Bronchial epithelial cell (primary cell): ENCODE results near the gene NR0B1. TPM values are rescaled to one million over a fixed set of nuclear protein-coding genes. Genes with fewer than 3 reads are reported as not detected.

Source experiments
- DNase-seq: peaks from one replicate; pipeline ENCODE4 v3.0.0-alpha.2; 2010; ENCODE audit warnings: low read depth
- FAIRE-seq: peaks from 2 replicates; lab custom pipeline; 2011; peaks lifted over from hg19 to GRCh38; lab: Jason Lieb, UNC
- H3K27me3 ChIP-seq: 2 replicates; pipeline ENCODE4 v1.5.1; 2011; ENCODE audit warnings: low read length; ENCODE audit not compliant: control insufficient read depth, insufficient read depth
- H3K36me3 ChIP-seq: 2 replicates; pipeline ENCODE4 v1.5.1; 2011; ENCODE audit warnings: low read length; ENCODE audit not compliant: control insufficient read depth, insufficient read depth
- H3K4me3 ChIP-seq: 2 replicates; pipeline ENCODE4 v1.5.1; 2011; ENCODE audit warnings: mild to moderate bottlenecking, low read depth, low read length, control low read depth
- CTCF ChIP-seq: IDR thresholded peaks from 2 replicates; pipeline ENCODE4 v1.5.1; 2011; ENCODE audit warnings: mild to moderate bottlenecking, moderate library complexity, low read length, control low read depth, inconsistent platforms; ENCODE audit not compliant: insufficient read depth, severe bottlenecking
- total RNA-seq: library from RNA; depleted of rRNA; stranded (reverse); fragments of >200 nt; gene quantifications from 2 replicates; pipeline ENCODE4 v1.2.1, GENCODE V29; 2014

Gene NR0B1
- total RNA-seq, 1 donor from 2014 or later, result 0.26 TPM

DNA sequence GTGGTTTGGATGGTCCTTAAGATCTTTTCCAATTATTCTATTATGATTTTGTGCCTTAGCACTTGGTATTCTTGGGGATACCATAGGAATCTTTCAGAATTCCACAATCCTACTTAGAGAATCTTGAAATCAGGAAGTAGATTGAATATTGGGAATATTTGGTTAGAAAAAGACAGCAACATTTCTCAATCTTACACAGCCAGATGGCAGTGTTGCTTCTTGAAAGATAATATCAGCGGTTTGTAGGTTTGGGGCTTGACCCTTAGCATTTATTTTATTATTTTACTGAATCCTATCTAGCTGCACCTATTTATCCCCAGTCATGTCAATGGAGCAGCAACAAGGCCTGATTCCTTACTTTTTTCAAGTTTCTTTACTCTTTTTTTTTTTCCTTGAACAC is 33.7 kb downstream of the NR0B1 start:
- H3K4me3 ChIP-seq, result no peak overlapping the region
- peak; percentile 21 for DNase-seq
- FAIRE-seq, result no peak

DNA sequence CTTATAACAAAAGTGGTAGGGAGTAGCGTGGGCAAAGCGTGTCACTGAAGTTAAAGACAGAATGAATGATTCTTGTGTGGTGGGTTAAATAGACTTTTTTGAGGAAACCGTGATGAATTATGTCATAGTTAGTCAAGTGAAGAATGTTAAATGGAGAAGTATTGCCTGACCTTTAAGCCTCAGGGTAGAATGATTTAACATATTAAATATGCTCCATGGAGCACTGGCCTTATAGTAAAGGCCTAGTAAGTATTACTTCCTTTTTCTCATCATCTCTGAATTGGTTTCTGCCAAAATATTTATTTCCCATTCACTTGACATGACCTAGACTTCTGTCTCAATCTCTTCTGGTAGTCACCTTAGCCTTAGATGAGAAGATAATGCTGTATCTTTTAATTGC is 38.6 kb downstream of the NR0B1 start:
- Histone ChIP-seq H3K4me3 (no peak overlapping the region), H3K36me3 (no peaks in the 10 kb centered on the region), H3K27me3 (no peaks in the 10 kb centered on the region)
- FAIRE-seq (no peak), DNase-seq (no peak)
- TF ChIP-seq CTCF, result no peak

More for the DNA sequence above, 33.7 kb downstream of the NR0B1 start:
- no peaks in the 10 kb centered on the region for H3K36me3 ChIP-seq
- TF ChIP-seq CTCF, result peak; percentile 32
- no peaks in the 10 kb centered on the region for H3K27me3 ChIP-seq

- FAIRE-seq, result no peak
- no peak for TF ChIP-seq CTCF
Observed at GRCh38 chrX:30262763-30263162, 46.4 kb downstream of the NR0B1 start.

GRCh38 chrX:30261012-30261411 is 48.2 kb downstream of the NR0B1 start:
- Histone ChIP-seq H3K27me3 (no peaks in the 10 kb centered on the region), H3K36me3 (no peaks in the 10 kb centered on the region), H3K4me3 (no peak overlapping the region)
- no peak for TF ChIP-seq CTCF
- FAIRE-seq (no peak), DNase-seq (no peak)

More at GRCh38 chrX:30262763-30263162, 46.4 kb downstream of the NR0B1 start:
- no peak overlapping the region for H3K4me3 ChIP-seq
- no peak for DNase-seq
- H3K27me3 ChIP-seq, result no peaks in the 10 kb centered on the region
- no peaks in the 10 kb centered on the region for H3K36me3 ChIP-seq

DNA sequence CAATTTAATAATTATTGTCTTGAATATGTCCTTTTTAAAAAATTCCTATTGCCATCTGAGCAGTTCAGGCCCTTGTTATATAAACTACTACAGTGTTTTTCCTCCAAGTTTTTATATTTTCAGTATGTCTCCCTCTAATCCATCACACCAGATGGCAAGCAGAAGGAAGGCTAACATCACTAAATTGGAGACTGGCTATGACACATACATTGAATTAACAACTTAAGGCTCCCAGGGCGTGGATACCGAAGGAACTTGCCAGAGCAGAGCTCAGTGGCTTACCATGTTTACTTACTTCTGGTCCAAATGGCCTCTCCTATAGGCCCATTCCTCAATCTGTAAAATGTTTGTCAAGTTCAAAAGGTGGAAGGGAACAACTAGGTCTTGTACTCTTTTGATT is 49.3 kb downstream of the NR0B1 start:
- Histone ChIP-seq H3K4me3 (no peak overlapping the region), H3K27me3 (no peaks in the 10 kb centered on the region), H3K36me3 (no peaks in the 10 kb centered on the region)
- DNase-seq (no peak), FAIRE-seq (no peak)
- TF ChIP-seq CTCF, result no peak

Other genes starting within 250 kb of the NR0B1 start
- not detected in 2 replicates for gene MAGEB2, start 93.8 kb downstream of the NR0B1 start, total RNA-seq
- gene MAGEB3, start 78.7 kb downstream of the NR0B1 start, total RNA-seq, result not detected in 2 replicates
- not detected in 2 replicates for gene MAGEB4, start 67.4 kb downstream of the NR0B1 start, total RNA-seq
- not detected in 2 replicates for gene MAGEB1, start 62.2 kb downstream of the NR0B1 start, total RNA-seq